Measurements from ENCODE around the gene CRTC1. TPM values are rescaled to one million over a fixed set of nuclear protein-coding genes. Genes with fewer than 3 reads are reported as not detected.
A peak's percentile ranks its signal among the peaks of the same experiment; 100 is the strongest.

CRTC1 gene
- total and polyA plus RNA-seq, 2 of the 13 experiments (the other 11 are each of a cell fraction or from before 2014, with no cell fraction given), result 2.0 to 2.7 TPM

- TF ChIP-seq ZFX (CRISPR knock-in tag; IDR thresholded peaks at IDR 0.05; ENCODE audit: low read depth), result peak; percentile 59
- TF ChIP-seq, protein P1, sequence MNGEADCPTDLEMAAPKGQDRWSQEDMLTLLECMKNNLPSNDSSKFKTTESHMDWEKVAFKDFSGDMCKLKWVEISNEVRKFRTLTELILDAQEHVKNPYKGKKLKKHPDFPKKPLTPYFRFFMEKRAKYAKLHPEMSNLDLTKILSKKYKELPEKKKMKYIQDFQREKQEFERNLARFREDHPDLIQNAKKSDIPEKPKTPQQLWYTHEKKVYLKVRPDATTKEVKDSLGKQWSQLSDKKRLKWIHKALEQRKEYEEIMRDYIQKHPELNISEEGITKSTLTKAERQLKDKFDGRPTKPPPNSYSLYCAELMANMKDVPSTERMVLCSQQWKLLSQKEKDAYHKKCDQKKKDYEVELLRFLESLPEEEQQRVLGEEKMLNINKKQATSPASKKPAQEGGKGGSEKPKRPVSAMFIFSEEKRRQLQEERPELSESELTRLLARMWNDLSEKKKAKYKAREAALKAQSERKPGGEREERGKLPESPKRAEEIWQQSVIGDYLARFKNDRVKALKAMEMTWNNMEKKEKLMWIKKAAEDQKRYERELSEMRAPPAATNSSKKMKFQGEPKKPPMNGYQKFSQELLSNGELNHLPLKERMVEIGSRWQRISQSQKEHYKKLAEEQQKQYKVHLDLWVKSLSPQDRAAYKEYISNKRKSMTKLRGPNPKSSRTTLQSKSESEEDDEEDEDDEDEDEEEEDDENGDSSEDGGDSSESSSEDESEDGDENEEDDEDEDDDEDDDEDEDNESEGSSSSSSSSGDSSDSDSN (CRISPR knock-in tag; IDR thresholded peaks at IDR 0.05), result 0 out of 2 replicates have a peak, but pooled peaks have one; percentile 26
- peak; percentile 42; the same call in 1 of the 2 replicates for TF ChIP-seq MAZ (IDR thresholded peaks at IDR 0.05; ENCODE audit: borderline replicate concordance, low read depth, low read length)
- TF ChIP-seq MAZ (CRISPR knock-in tag; IDR thresholded peaks at IDR 0.05; ENCODE audit: low read depth), result no peak
- TF ChIP-seq JARID2 (CRISPR knock-in tag; IDR thresholded peaks at IDR 0.05; ENCODE audit: insufficient replicate concordance), result no peak
- peak; percentile 60; the same call in 1 of the 2 replicates for TF ChIP-seq ZNF746 (CRISPR knock-in tag; IDR thresholded peaks at IDR 0.05)
- TF ChIP-seq ZBTB40 (IDR thresholded peaks at IDR 0.05), result no peak
- peak; percentile 47; the same call in 1 of the 2 replicates for TF ChIP-seq ZBTB40 (CRISPR knock-in tag; IDR thresholded peaks at IDR 0.05)
- TF ChIP-seq PITX1 (CRISPR knock-in tag; IDR thresholded peaks at IDR 0.05), result no peak
- peak; percentile 80; the same call in 1 of the 2 replicates for TF ChIP-seq SP4 (CRISPR knock-in tag; IDR thresholded peaks at IDR 0.05)
- 0 out of 2 replicates have a peak, but pooled peaks have one; percentile 18 for TF ChIP-seq CBX5 (CRISPR knock-in tag; IDR thresholded peaks at IDR 0.05; ENCODE audit: borderline replicate concordance)
- TF ChIP-seq, protein P2, sequence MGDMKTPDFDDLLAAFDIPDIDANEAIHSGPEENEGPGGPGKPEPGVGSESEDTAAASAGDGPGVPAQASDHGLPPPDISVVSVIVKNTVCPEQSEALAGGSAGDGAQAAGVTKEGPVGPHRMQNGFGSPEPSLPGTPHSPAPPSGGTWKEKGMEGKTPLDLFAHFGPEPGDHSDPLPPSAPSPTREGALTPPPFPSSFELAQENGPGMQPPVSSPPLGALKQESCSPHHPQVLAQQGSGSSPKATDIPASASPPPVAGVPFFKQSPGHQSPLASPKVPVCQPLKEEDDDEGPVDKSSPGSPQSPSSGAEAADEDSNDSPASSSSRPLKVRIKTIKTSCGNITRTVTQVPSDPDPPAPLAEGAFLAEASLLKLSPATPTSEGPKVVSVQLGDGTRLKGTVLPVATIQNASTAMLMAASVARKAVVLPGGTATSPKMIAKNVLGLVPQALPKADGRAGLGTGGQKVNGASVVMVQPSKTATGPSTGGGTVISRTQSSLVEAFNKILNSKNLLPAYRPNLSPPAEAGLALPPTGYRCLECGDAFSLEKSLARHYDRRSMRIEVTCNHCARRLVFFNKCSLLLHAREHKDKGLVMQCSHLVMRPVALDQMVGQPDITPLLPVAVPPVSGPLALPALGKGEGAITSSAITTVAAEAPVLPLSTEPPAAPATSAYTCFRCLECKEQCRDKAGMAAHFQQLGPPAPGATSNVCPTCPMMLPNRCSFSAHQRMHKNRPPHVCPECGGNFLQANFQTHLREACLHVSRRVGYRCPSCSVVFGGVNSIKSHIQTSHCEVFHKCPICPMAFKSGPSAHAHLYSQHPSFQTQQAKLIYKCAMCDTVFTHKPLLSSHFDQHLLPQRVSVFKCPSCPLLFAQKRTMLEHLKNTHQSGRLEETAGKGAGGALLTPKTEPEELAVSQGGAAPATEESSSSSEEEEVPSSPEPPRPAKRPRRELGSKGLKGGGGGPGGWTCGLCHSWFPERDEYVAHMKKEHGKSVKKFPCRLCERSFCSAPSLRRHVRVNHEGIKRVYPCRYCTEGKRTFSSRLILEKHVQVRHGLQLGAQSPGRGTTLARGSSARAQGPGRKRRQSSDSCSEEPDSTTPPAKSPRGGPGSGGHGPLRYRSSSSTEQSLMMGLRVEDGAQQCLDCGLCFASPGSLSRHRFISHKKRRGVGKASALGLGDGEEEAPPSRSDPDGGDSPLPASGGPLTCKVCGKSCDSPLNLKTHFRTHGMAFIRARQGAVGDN (CRISPR knock-in tag; IDR thresholded peaks at IDR 0.05), result peak; percentile 52; the same call in 1 of the 2 replicates
These were observed 102.0 kb downstream of the CRTC1 start (continued) for GRCh38 chr19:18785179-18786124.

All from HepG2 (cell line).